MCF 10A (cell line): ENCODE measurements around the gene TTC32. TPM values are rescaled to one million over a fixed set of nuclear protein-coding genes. Genes with fewer than 3 reads are reported as not detected.
A peak's percentile ranks its signal among the peaks of the same experiment; 100 is the strongest.

Experiments used
- BruUV-seq: library from RNA; stranded (reverse); fragments of 400-500 nt; replicated peaks from 2 replicates; lab custom pipeline; 2021; lab: Mats Ljungman, UMichigan
- CTCF ChIA-PET: fragments of 300-600 bp; sonication (Branson Sonifier 250); formaldehyde crosslinking; extraction: SDS; loops from one replicate; lab custom pipeline; 2021; ENCODE audit warnings: antibody characterized with exemption, inconsistent platforms; lab: Yijun Ruan, JAX
- POLR2A ChIA-PET: fragments of 300-600, 350-650 bp; sonication (Branson Sonifier 250); formaldehyde crosslinking; extraction: SDS; loops from one replicate; lab custom pipeline; 2020; ENCODE audit warnings: antibody characterized with exemption, inconsistent platforms; lab: Yijun Ruan, JAX
- DNase-seq: peaks from one replicate; pipeline ENCODE4 v3.0.0-alpha.2; 2018; ENCODE audit not compliant: unreplicated experiment
- H3K27ac Mint-ChIP-seq: one replicate; pipeline ENCODE4 v1.8.0; 2022; ENCODE audit warnings: mild to moderate bottlenecking, low read depth, mixed read lengths; ENCODE audit not compliant: unreplicated experiment
- H3K27me3 Mint-ChIP-seq: one replicate; pipeline ENCODE4 v1.8.0; 2022; ENCODE audit warnings: mixed read lengths; ENCODE audit not compliant: insufficient read depth, unreplicated experiment
- H3K36me3 Mint-ChIP-seq: one replicate; pipeline ENCODE4 v1.8.0; 2022; ENCODE audit warnings: mild to moderate bottlenecking, moderate library complexity, mixed read lengths; ENCODE audit not compliant: insufficient read depth, unreplicated experiment
- H3K4me1 Mint-ChIP-seq: one replicate; pipeline ENCODE4 v1.8.0; 2022; ENCODE audit warnings: mixed read lengths; ENCODE audit not compliant: insufficient read depth, unreplicated experiment
- H3K4me3 Mint-ChIP-seq: one replicate; pipeline ENCODE4 v1.8.0; 2022; ENCODE audit warnings: mild to moderate bottlenecking, moderate library complexity, mixed read lengths; ENCODE audit not compliant: unreplicated experiment
- H3K9me3 Mint-ChIP-seq: one replicate; pipeline ENCODE4 v1.8.0; 2022; ENCODE audit warnings: mixed read lengths; ENCODE audit not compliant: unreplicated experiment
- intact Hi-C: fragments of 100-400 bp; cut with micrococcal nuclease; formaldehyde crosslinking; loops from 2 replicates; pipeline ENCODE4 v1.14.1; 2022
- total RNA-seq: library from RNA; stranded (reverse); gene quantifications from 2 replicates; pipeline ENCODE4 v1.2.3, GENCODE V29; 2022
- TF ChIP-seq, protein P1 (sequence below): fragments of 200-600 bp; IDR thresholded peaks from one replicate; pipeline ENCODE4 v1.8.0; 2022; ENCODE audit warnings: antibody characterized with exemption, mild to moderate bottlenecking; ENCODE audit not compliant: unreplicated experiment

The TTC32 gene
- total RNA-seq, 1 experiment from 2014 or later: 14.1 TPM

DNA sequence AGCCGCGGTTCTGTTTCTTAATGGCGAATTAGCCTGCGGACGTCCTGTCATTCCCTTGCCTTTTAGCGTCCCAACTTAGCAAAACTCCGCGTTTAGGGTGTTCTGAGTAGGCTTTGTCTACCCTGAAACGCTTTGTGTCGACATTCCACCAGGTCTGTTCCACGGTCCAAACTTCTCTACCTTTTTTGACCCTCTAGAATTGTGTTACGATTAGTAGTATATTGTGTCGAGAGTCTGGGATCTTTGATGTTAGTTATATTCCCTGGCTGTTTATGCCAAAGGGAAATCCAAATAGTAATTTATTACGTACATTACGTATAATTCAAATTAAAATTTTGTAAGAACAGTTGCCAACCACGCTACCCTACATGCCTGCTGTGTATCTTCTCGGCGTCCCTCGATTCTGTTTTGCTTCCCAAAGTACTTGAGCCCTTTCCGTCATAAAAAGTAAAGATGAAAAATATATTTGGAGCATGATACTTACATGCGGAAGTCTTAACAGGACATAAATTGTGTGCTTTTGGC lies 495 bp upstream of the TTC32 start:
- ChIA-PET POLR2A (interaction anchor here (0.7 to 2.9 kb wide), 4 partner anchors 10 to 397 kb away, joined by 3 to 30 read pairs (median 4); no protein-coding TSS in a partner anchor), CTCF (no interaction called here)
- Mint-ChIP-seq H3K4me1 (peaks cover 30% of the 10 kb centered on the region), H3K4me3 (peak overlapping the region; percentile 87), H3K27ac (peak overlapping the region; percentile 99), H3K27me3 (no peaks in the 10 kb centered on the region), H3K9me3 (no peaks in the 10 kb centered on the region), H3K36me3 (peaks cover 17% of the 10 kb centered on the region)
- TF ChIP-seq, protein P1, sequence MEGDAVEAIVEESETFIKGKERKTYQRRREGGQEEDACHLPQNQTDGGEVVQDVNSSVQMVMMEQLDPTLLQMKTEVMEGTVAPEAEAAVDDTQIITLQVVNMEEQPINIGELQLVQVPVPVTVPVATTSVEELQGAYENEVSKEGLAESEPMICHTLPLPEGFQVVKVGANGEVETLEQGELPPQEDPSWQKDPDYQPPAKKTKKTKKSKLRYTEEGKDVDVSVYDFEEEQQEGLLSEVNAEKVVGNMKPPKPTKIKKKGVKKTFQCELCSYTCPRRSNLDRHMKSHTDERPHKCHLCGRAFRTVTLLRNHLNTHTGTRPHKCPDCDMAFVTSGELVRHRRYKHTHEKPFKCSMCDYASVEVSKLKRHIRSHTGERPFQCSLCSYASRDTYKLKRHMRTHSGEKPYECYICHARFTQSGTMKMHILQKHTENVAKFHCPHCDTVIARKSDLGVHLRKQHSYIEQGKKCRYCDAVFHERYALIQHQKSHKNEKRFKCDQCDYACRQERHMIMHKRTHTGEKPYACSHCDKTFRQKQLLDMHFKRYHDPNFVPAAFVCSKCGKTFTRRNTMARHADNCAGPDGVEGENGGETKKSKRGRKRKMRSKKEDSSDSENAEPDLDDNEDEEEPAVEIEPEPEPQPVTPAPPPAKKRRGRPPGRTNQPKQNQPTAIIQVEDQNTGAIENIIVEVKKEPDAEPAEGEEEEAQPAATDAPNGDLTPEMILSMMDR: no peak
- intact Hi-C loops: loop anchor here (5.0 kb wide), 1 partner anchor 90 kb away; the partner anchor contains the start of gene WDR35
- BruUV-seq: TSS peak; percentile 90
- DNase-seq: no peak

DNA sequence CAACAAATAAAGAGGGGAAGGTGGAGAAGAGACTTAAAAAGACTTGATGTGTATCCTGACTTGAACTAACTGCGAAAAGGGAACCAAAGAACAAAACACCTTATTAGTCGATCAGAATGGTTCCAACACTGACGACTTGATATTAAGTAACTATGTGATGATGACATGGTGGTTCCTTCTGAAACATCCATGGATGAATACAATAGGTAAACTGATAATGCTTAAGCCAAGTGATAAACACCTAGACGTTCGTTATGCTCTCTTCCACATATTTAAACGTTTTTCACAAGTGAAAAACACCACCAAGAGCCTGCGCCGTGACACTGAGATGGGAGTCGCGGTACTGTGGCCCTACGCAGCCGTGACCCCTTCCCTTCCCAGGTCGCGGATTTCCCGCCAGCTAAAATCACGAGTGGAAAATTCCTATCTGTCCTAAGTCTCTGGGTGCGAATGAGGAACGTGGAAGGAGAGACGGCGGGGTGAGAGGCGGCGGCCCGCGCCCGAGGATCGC lies 797 bp downstream of the TTC32 start:
- TF ChIP-seq, protein P1: no peak
- CTCF ChIA-PET: no interaction called here
- H3K27ac Mint-ChIP-seq: peak overlapping the region; percentile 99
- H3K27me3 Mint-ChIP-seq: no peaks in the 10 kb centered on the region
- intact Hi-C loops: loop anchor here (5.0 kb wide), 1 partner anchor 91 kb away; the partner anchor contains the start of gene WDR35
- H3K9me3 Mint-ChIP-seq: no peaks in the 10 kb centered on the region
- POLR2A ChIA-PET: interaction anchor here (0.6 to 4.1 kb wide), 14 partner anchors 8 to 850 kb away, joined by 3 to 53 read pairs (median 4); partner anchors contain the start of genes LAPTM4A and WDR35
- DNase-seq: peak; percentile 20
- BruUV-seq: TSS peak; percentile 39
- H3K4me3 Mint-ChIP-seq: peak overlapping the region; percentile 87
- peaks cover 24% of the 10 kb centered on the region for H3K36me3 Mint-ChIP-seq
- peaks cover 31% of the 10 kb centered on the region for H3K4me1 Mint-ChIP-seq

DNA sequence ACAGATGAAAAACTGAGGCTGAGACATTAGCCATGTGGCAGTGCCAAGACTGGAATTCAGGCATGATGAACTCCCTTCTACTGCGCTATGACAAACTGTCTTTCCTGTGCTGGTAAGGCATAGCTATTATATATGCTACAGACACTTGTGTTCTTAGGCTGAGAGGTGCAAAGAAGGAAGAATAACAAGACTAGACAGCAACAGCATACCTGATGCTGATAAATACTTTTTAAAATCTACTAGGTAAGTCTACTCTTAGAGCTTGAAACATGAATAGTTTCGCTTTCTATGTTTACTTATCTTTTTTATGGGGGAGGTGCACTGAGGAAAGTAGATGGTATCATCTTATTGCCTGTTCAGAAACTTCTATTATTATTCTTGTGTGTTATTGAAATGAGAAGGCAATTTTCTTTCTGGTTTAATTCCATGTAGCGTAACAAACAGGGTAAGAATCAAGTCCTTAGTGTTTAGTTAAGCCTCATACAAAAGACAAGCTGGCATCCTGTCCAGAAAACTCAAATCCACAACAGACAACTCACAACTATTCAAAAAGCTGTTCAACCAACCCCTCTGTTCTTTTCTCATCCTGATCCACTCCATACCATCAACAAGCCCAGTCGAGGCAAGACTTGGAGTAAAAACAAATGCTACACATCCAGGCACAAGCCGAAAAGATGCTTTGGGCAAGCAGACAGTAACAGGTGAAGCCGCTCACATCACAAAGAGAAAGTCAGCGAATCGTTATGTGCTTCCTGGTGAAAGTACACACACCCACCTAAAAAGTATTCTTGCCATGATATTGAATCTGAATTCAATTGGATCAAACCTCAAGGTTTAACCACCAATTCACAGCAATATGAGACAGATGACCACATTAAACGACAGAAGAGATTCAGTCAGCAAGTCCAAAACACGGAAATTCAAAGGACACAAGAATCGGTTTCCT lies 1.5 kb downstream of the TTC32 start:
- Mint-ChIP-seq H3K36me3 (peaks cover 25% of the 10 kb centered on the region), H3K4me1 (peaks cover 38% of the 10 kb centered on the region), H3K4me3 (peak overlapping the region; percentile 87), H3K27me3 (no peaks in the 10 kb centered on the region), H3K27ac (peak overlapping the region; percentile 99), H3K9me3 (no peaks in the 10 kb centered on the region)
- BruUV-seq: no TSS peak
- POLR2A ChIA-PET: interaction anchor here (0.5 to 4.1 kb wide), 15 partner anchors 7 to 685 kb away, joined by 3 to 53 read pairs (median 4); partner anchors contain the start of gene LAPTM4A
- DNase-seq: peak; percentile 30
- CTCF ChIA-PET: interaction anchor here (0.6 to 1.1 kb wide), 3 partner anchors 36 to 120 kb away, joined by 3 to 5 read pairs (median 4); no protein-coding TSS in a partner anchor
- intact Hi-C loops: loop anchor here (5.0 kb wide), 1 partner anchor 92 kb away; the partner anchor contains the start of gene WDR35
- TF ChIP-seq, protein P1: no peak
